A549 (cell line): ENCODE measurements around the gene CSMD2. TPM values are rescaled to one million over a fixed set of nuclear protein-coding genes. Genes with fewer than 3 reads are reported as not detected.

Experiments used
- ATAC-seq, 2 experiments: fragments of 200-7000 bp in 1 of 2; fragments of >200 bp in 1 of 2; cut with Nextera tagmentation in 1 of 2; cut with Tn5 transposase in 1 of 2; 3 replicates each; pipeline versions ENCODE4 v1.8.0 to v1.9.1; 2018 to 2020; ENCODE audit warnings: mild to moderate bottlenecking in 1 of 2, moderate library complexity in 1 of 2
- CTCF ChIA-PET: fragments of 300-600 bp; sonication (Branson Sonifier 250); formaldehyde crosslinking; extraction: SDS; loops from one replicate; lab custom pipeline; 2021; ENCODE audit warnings: antibody characterized with exemption, inconsistent platforms; lab: Yijun Ruan, JAX
- POLR2A ChIA-PET: fragments of 350-600 bp; formaldehyde crosslinking; extraction: SDS; loops from one replicate; lab custom pipeline; 2021; ENCODE audit warnings: antibody characterized with exemption, inconsistent platforms; lab: Yijun Ruan, JAX
- DNase-seq, 2 experiments: peaks; one replicate each; pipeline versions ENCODE4 v3.0.0 to v3.0.0-alpha.2; 2011 to 2016; ENCODE audit warnings: low read depth in 1 of 2, low spot score in 1 of 2
- FAIRE-seq: peaks from 2 replicates; lab custom pipeline; 2011; peaks lifted over from hg19 to GRCh38; lab: Jason Lieb, UNC
- H3K27ac ChIP-seq, 2 experiments: fragments of >200 bp; sonication (Bioruptor Twin); formaldehyde crosslinking; 3 replicates each; pipeline ENCODE4 v1.5.1; 2016 to 2017
- H3K4me1 ChIP-seq: fragments of >200 bp; sonication (Bioruptor Twin); formaldehyde crosslinking; 3 replicates; pipeline ENCODE4 v1.6.1; 2016
- H3K4me2 ChIP-seq: fragments of >200 bp; sonication (Bioruptor Twin); formaldehyde crosslinking; 3 replicates; pipeline ENCODE4 v1.6.1; 2016
- H3K4me3 ChIP-seq: fragments of >200 bp; sonication (Bioruptor Twin); formaldehyde crosslinking; 3 replicates; pipeline ENCODE4 v1.5.1; 2016
- H3K9me3 ChIP-seq: fragments of >200 bp; sonication (Bioruptor Twin); formaldehyde crosslinking; 3 replicates; pipeline ENCODE4 v1.6.1; 2016
- BCL3 ChIP-seq: fragments of >200 bp; sonication (Bioruptor Twin); formaldehyde crosslinking; IDR thresholded peaks from 3 replicates; pipeline ENCODE4 v1.6.1; 2016
- CBX2 ChIP-seq: fragments of 200-600 bp; sonication (generic); IDR thresholded peaks from 2 replicates; pipeline ENCODE4 v1.6.1; 2016; ENCODE audit warnings: low read depth, mild to moderate bottlenecking, borderline replicate concordance
- CHD2 ChIP-seq: fragments of 150-350 bp; IDR thresholded peaks from 2 replicates; pipeline ENCODE4 v1.6.1; 2014; ENCODE audit warnings: low read length; ENCODE audit not compliant: partially characterized antibody
- CHD4 ChIP-seq: fragments of 200-600 bp; sonication (generic); IDR thresholded peaks from 2 replicates; pipeline ENCODE4 v1.6.1; 2016; ENCODE audit warnings: antibody characterized with exemption, mild to moderate bottlenecking, borderline replicate concordance
- E2F6 ChIP-seq: IDR thresholded peaks from 2 replicates; pipeline ENCODE4 v1.6.1; 2012; ENCODE audit warnings: low read depth, borderline replicate concordance
- EHMT2 ChIP-seq: fragments of 200-600 bp; sonication (generic); IDR thresholded peaks from 2 replicates; pipeline ENCODE4 v1.6.1; 2016; ENCODE audit warnings: antibody characterized with exemption, low read depth, mild to moderate bottlenecking, moderate library complexity
- EP300 ChIP-seq, 2 experiments: fragments of >200 bp; sonication (Bioruptor Twin); formaldehyde crosslinking; IDR thresholded peaks; 2 replicates in 1 of 2; 3 replicates in 1 of 2; pipeline ENCODE4 v1.6.1; 2016 to 2017
- FOSB ChIP-seq: fragments of 250-450 bp; sonication (Bioruptor Pico); IDR thresholded peaks from 2 replicates; pipeline ENCODE4 v1.5.0; 2020; ENCODE audit warnings: mild to moderate bottlenecking, moderate library complexity
- FOSL2 ChIP-seq, 2 experiments: fragments of 450-650 bp in 1 of 2; fragments of >200 bp in 1 of 2; sonication (Bioruptor Twin) in 1 of 2; formaldehyde crosslinking; IDR thresholded peaks; 2 replicates each; pipeline versions ENCODE4 v1.5.0 to v1.6.1; 2016 to 2020; ENCODE audit warnings: mild to moderate bottlenecking in 1 of 2, moderate library complexity in 1 of 2
- GATA3 ChIP-seq: IDR thresholded peaks from 2 replicates; pipeline ENCODE4 v1.6.1; 2012; ENCODE audit warnings: borderline replicate concordance
- HDAC2 ChIP-seq: fragments of 200-600 bp; sonication (generic); IDR thresholded peaks from 2 replicates; pipeline ENCODE4 v1.6.1; 2016
- HOXB13 ChIP-seq: fragments of 250-450 bp; sonication (Bioruptor Pico); IDR thresholded peaks from 2 replicates; pipeline ENCODE4 v1.5.0; 2020; ENCODE audit warnings: low read depth, mild to moderate bottlenecking, moderate library complexity
- HOXB5 ChIP-seq: fragments of 250-450 bp; sonication (Bioruptor Pico); IDR thresholded peaks from 2 replicates; pipeline ENCODE4 v1.5.0; 2020; ENCODE audit warnings: mild to moderate bottlenecking, moderate library complexity
- JUN ChIP-seq, 2 experiments: fragments of >200 bp; sonication (Bioruptor Twin); formaldehyde crosslinking; IDR thresholded peaks; 2 replicates in 1 of 2; 3 replicates in 1 of 2; pipeline ENCODE4 v1.6.1; 2016 to 2017
- JUNB ChIP-seq: fragments of >200 bp; sonication (Bioruptor Twin); formaldehyde crosslinking; IDR thresholded peaks from 2 replicates; pipeline ENCODE4 v1.6.1; 2016
- MAFK ChIP-seq: fragments of 450-650 bp; IDR thresholded peaks from 2 replicates; pipeline ENCODE4 v1.6.1; 2014; ENCODE audit not compliant: partially characterized antibody
- MYC ChIP-seq: IDR thresholded peaks from 2 replicates; pipeline ENCODE4 v1.6.1; 2012; ENCODE audit warnings: mild to moderate bottlenecking, inconsistent platforms, low read length, improper control_type of control experiment, borderline replicate concordance
- NFE2L2 ChIP-seq: fragments of 150-350 bp; conservative IDR thresholded peaks from 2 replicates; pipeline ENCODE4 v1.6.1; 2014; ENCODE audit warnings: low read length
- NPAS2 ChIP-seq: fragments of 250-450 bp; sonication (Bioruptor Pico); IDR thresholded peaks from 2 replicates; pipeline ENCODE4 v1.8.0; 2022; ENCODE audit warnings: mild to moderate bottlenecking, moderate library complexity, borderline replicate concordance
- POLR2AphosphoS2 ChIP-seq: conservative IDR thresholded peaks from 2 replicates; pipeline ENCODE4 v1.6.1; 2012; ENCODE audit warnings: low read length, improper control_type of control experiment, inconsistent platforms
- RAD21 ChIP-seq, 2 experiments: fragments of >200 bp in 1 of 2; sonication (Bioruptor Twin) in 1 of 2; formaldehyde crosslinking in 1 of 2; IDR thresholded peaks in 1 of 2; conservative IDR thresholded peaks in 1 of 2; 2 replicates in 1 of 2; 3 replicates in 1 of 2; pipeline ENCODE4 v1.6.1; 2012 to 2018; ENCODE audit warnings: inconsistent platforms in 1 of 2
- RARB ChIP-seq: fragments of 250-450 bp; sonication (Bioruptor Pico); IDR thresholded peaks from 2 replicates; pipeline ENCODE4 v1.8.0; 2021; ENCODE audit warnings: mild to moderate bottlenecking, moderate library complexity
- RNF2 ChIP-seq: fragments of 200-600 bp; sonication (generic); IDR thresholded peaks from 2 replicates; pipeline ENCODE4 v1.6.1; 2016; ENCODE audit warnings: low read depth, mild to moderate bottlenecking, antibody characterized with exemption, moderate library complexity, borderline replicate concordance
- SMC3 ChIP-seq: fragments of >200 bp; sonication (Bioruptor Twin); formaldehyde crosslinking; IDR thresholded peaks from 3 replicates; pipeline ENCODE4 v1.6.1; 2018; ENCODE audit warnings: inconsistent platforms
- ZNF302 ChIP-seq: fragments of 250-450 bp; sonication (Bioruptor Pico); IDR thresholded peaks from 2 replicates; pipeline ENCODE4 v1.9.0; 2021; ENCODE audit warnings: inconsistent platforms, mild to moderate bottlenecking, moderate library complexity
- WGBS: methylation state at CpG from one replicate; pipeline ENCODE4 v1.1.6; 2017; ENCODE audit errors: missing lambda C conversion rate; 5-methylcytosine and 5-hydroxymethylcytosine counted together
- polyA plus RNA-seq, 4 experiments: library from polyadenylated mRNA; depleted of rRNA in 3 of 4; stranded (reverse); fragments of >200 nt; fragmentation: RNase III in 1 of 4; extraction: RNeasy Plus Mini Kit Qiagen cat#74134 plus additional on column Dnase treatment in 1 of 4; gene quantifications; 2 replicates in 3 of 4; 3 replicates in 1 of 4; pipeline ENCODE4 v1.2.3, GENCODE V29; 2011 to 2017
- TF ChIP-seq, protein P1 (sequence below): fragments of 450-650 bp; IDR thresholded peaks from 2 replicates; pipeline ENCODE4 v1.6.1; 2014; ENCODE audit warnings: antibody characterized with exemption
- TF ChIP-seq, protein P2 (sequence below): fragments of 250-450 bp; sonication (Bioruptor Pico); IDR thresholded peaks from 2 replicates; pipeline ENCODE4 v1.5.0; 2020; ENCODE audit warnings: low read depth, mild to moderate bottlenecking, moderate library complexity

CSMD2 gene
- polyA plus RNA-seq, 2 of the 4 experiments (the other 2 are of a cell fraction), result not detected

DNA sequence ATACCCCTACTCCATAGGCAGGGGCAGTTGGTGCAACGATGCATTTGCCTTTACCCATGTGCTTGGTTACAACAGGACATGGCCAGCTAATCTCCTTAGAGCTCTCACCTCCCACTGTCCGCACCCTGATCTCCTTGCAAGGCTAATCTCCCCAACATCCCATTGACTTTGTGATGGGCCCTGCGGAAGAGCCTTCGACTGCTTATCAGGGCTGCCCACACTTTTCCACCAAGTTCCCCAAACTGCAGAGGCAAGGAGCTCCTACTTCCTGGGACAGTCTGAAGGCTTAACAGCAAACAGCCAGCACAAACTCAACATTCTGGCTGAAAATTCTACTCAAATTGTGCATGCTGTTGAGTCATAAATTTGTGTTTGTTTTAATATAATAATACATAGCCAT is 47.6 kb upstream of the CSMD2 start (continued):
- TF ChIP-seq CBX2, result no peak

DNA sequence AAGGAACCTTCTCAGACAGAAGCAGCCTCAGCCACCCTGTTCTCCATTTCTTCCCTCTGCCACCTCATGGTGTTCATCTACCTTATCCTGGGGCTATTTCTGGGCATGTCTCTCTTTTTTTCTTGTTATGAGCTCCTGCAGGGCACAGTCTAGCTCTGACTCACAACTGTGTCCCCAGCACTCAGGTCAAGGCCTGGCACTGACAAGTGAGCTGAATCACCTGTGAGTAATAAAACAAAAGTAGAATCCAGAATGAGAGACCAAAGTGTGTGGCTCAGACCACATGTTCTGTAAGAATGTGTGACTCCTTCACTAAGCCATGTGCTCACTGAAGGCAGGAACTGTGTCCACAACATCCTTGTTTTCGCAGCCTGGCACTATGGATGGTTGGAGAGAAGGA is 34.9 kb upstream of the CSMD2 start:
- no peak for TF ChIP-seq NPAS2
- TF ChIP-seq, protein P1, sequence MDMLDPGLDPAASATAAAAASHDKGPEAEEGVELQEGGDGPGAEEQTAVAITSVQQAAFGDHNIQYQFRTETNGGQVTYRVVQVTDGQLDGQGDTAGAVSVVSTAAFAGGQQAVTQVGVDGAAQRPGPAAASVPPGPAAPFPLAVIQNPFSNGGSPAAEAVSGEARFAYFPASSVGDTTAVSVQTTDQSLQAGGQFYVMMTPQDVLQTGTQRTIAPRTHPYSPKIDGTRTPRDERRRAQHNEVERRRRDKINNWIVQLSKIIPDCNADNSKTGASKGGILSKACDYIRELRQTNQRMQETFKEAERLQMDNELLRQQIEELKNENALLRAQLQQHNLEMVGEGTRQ, result no peak
- no peak for TF ChIP-seq ZNF302 (CRISPR knock-in tag)
- TF ChIP-seq HOXB5, result no peak
- TF ChIP-seq JUN (IDR thresholded peaks at IDR 0.05), result no peak
- no peak for TF ChIP-seq BCL3
- Histone ChIP-seq H3K4me2 (no peak overlapping the region), H3K4me1 (no peaks in the 10 kb centered on the region), H3K9me3 (no peaks in the 10 kb centered on the region), H3K27ac (no peak overlapping the region), H3K4me3 (no peak overlapping the region)
- peak; percentile 4 to 11 for DNase-seq
- no peak for FAIRE-seq
- CTCF ChIA-PET, result no interaction called here
- POLR2A ChIA-PET, result no interaction called here
- 0 out of 6 replicates have a peak, but pooled peaks of 1 of the 2 experiments have one; percentile 50 for ATAC-seq
- 14% methylated on average over 1 of the region's 1 CpG for WGBS

- Histone ChIP-seq H3K4me3 (no peak overlapping the region), H3K4me1 (no peaks in the 10 kb centered on the region), H3K27ac (no peak overlapping the region), H3K4me2 (no peak overlapping the region), H3K9me3 (no peaks in the 10 kb centered on the region)
- no peak for ATAC-seq
- no peak for FAIRE-seq
- CTCF ChIA-PET, result no interaction called here
- DNase-seq, result no peak
- 2% methylated on average over 3 of the region's 3 CpGs for WGBS
- POLR2A ChIA-PET, result no interaction called here
- TF ChIP-seq FOSB (CRISPR knock-in tag) (no peak), MAFK (no peak), SMC3 (no peak), POLR2AphosphoS2 (no peak), CHD2 (no peak), HOXB13 (CRISPR knock-in tag) (no peak)
Measured at GRCh38 chr1:34192621-34193020, 27.6 kb upstream of the CSMD2 start.

GRCh38 chr1:34190692-34191091 is 25.7 kb upstream of the CSMD2 start:
- no peaks in the 10 kb centered on the region for H3K9me3 ChIP-seq
- CTCF ChIA-PET, result no interaction called here
- 6% methylated on average over 1 of the region's 2 CpGs for WGBS
- POLR2A ChIA-PET, result no interaction called here
- no peak for TF ChIP-seq CBX2
- TF ChIP-seq, protein P2, sequence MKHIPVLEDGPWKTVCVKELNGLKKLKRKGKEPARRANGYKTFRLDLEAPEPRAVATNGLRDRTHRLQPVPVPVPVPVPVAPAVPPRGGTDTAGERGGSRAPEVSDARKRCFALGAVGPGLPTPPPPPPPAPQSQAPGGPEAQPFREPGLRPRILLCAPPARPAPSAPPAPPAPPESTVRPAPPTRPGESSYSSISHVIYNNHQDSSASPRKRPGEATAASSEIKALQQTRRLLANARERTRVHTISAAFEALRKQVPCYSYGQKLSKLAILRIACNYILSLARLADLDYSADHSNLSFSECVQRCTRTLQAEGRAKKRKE, result no peak
- TF ChIP-seq NFE2L2, result no peak
- TF ChIP-seq MYC, result no peak
- TF ChIP-seq EHMT2, result no peak
- TF ChIP-seq GATA3, result no peak
- no peak for TF ChIP-seq JUNB
- no peak for TF ChIP-seq CHD4
- no peak for TF ChIP-seq E2F6
- TF ChIP-seq RAD21 (conservative IDR thresholded peaks at IDR 0.05 in 1 of 2, IDR thresholded peaks at IDR 0.05 in 1 of 2), result no peak
- TF ChIP-seq BCL3, result no peak
- no peak for TF ChIP-seq FOSL2 (IDR thresholded peaks at IDR 0.05)
- TF ChIP-seq FOSL2 (CRISPR knock-in tag; IDR thresholded peaks at IDR 0.05), result no peak
- no peak for TF ChIP-seq EP300 (IDR thresholded peaks at IDR 0.05)
- no peak for TF ChIP-seq NPAS2
- TF ChIP-seq POLR2AphosphoS2, result no peak
- TF ChIP-seq, protein P1, result no peak
- no peak for TF ChIP-seq HDAC2
- TF ChIP-seq RARB, result no peak
- no peak for TF ChIP-seq RNF2
- no peaks in the 10 kb centered on the region for H3K4me1 ChIP-seq
- DNase-seq (no peak), FAIRE-seq (no peak), ATAC-seq (no peak)
- H3K4me2 ChIP-seq, result no peak overlapping the region
- no peak overlapping the region for H3K27ac ChIP-seq
- H3K4me3 ChIP-seq, result no peak overlapping the region
